Small intestine (tissue), 16 donors: ENCODE data around the gene COL9A2. TPM values are rescaled to one million over a fixed set of nuclear protein-coding genes. Genes with fewer than 3 reads are reported as not detected.

ENCODE experiments used
- DNase-seq, 2 donors: peaks; one replicate each; pipeline versions ENCODE4 v3.0.0 to v3.0.0-alpha.2; 2013
- FAIRE-seq: peaks from 2 replicates; lab custom pipeline; 2012; peaks lifted over from hg19 to GRCh38; lab: Jason Lieb, UNC
- H3K27ac ChIP-seq, 3 donors: one replicate each; pipeline ENCODE4 v1.5.1; 2013; ENCODE audit warnings: low read length in 2 of 3, mild to moderate bottlenecking in 2 of 3, control low read depth in 1 of 3, inconsistent platforms in 1 of 3, low read depth in 1 of 3, moderate library complexity in 1 of 3
- H3K27me3 ChIP-seq, 3 donors: one replicate each; pipeline ENCODE4 v1.6.1; 2013; ENCODE audit warnings: low read length in 3 of 3, inconsistent platforms in 1 of 3; ENCODE audit not compliant: control insufficient read depth in 3 of 3, insufficient read depth in 3 of 3
- H3K36me3 ChIP-seq, 3 donors: one replicate each; pipeline ENCODE4 v1.6.1; 2013; ENCODE audit warnings: low read length in 3 of 3, inconsistent platforms in 1 of 3, low read depth in 1 of 3, mild to moderate bottlenecking in 1 of 3, moderate library complexity in 1 of 3; ENCODE audit not compliant: control insufficient read depth in 3 of 3, insufficient read depth in 2 of 3
- H3K4me1 ChIP-seq, 3 donors: one replicate each; pipeline ENCODE4 v1.6.1; 2013; ENCODE audit warnings: low read length in 2 of 3, inconsistent platforms in 1 of 3, low read depth in 1 of 3, mild to moderate bottlenecking in 1 of 3, moderate library complexity in 1 of 3; ENCODE audit not compliant: control insufficient read depth in 3 of 3, insufficient read depth in 2 of 3
- H3K4me3 ChIP-seq, 3 donors: one replicate each; pipeline ENCODE4 v1.5.1; 2013; ENCODE audit warnings: low read length in 3 of 3, control low read depth in 1 of 3, inconsistent platforms in 1 of 3, low read depth in 1 of 3, mild to moderate bottlenecking in 1 of 3, moderate library complexity in 1 of 3
- H3K9me3 ChIP-seq, 2 donors: one replicate each; pipeline ENCODE4 v1.6.1; 2013; ENCODE audit warnings: low read depth in 1 of 2, low read length in 1 of 2; ENCODE audit not compliant: control insufficient read depth in 2 of 2, insufficient read depth in 1 of 2
- WGBS, 3 donors: extraction: QIAGEN DNeasy Blood & Tissue Kit; methylation state at CpG; one replicate each; pipeline ENCODE4 v1.1.7; 2013; 5-methylcytosine and 5-hydroxymethylcytosine counted together
- long read RNA-seq, 10 donors: transcript quantifications; one replicate each; lab custom pipeline, GENCODE V29; 2026
- polyA plus RNA-seq, 4 donors: library from polyadenylated mRNA; stranded (reverse) in 3 of 4; unstranded in 1 of 4; fragments of 200-250 nt in 3 of 4; fragments of 120-200 nt in 1 of 4; gene quantifications; one replicate each; pipeline versions ENCODE4 v1.2.1 to v1.2.3, GENCODE V29; 2013
- donor health status: healthy with polysubstance abuse.
- donor health status: control.
- donor health status: control.
- donor health status: Bipolar disorder and iron deficiency.
- donor health status: healthy.

COL9A2 gene
- 1 to 10 TPM in 3 of 4 donors, not detected in 1; 2.4 to 9.1 (median 4.8) TPM for polyA plus RNA-seq
- long read RNA-seq, donor 1 = 0 reads
- long read RNA-seq, donor 2 = 0 reads
- long read RNA-seq, donor 3 = 0 reads
- long read RNA-seq, donor 4 = 0 reads
- long read RNA-seq, donor 5 = 0 reads
- long read RNA-seq, donor 6 = 0 reads
- long read RNA-seq, donor 7 = 0 reads
- long read RNA-seq, donor 8 = 0 reads
- long read RNA-seq, donor 9 = 0 reads
- long read RNA-seq, donor 10, partial matches to known transcripts = 0 of 1 reads
- long read RNA-seq, donor 10, other reads (novel, unspliced or antisense) = 0 of 1 reads

- Histone ChIP-seq H3K27me3 (peaks cover 4 to 49% (median 6%) of the 10 kb centered on the region in 3 donors), H3K9me3 (no peaks in the 10 kb centered on the region), H3K4me3 (peak within 1 kb of the TSS in 2 of 3 donors; percentile 36 to 43), H3K27ac (no peak within 1 kb of the TSS), H3K36me3 (no peaks in the 10 kb centered on the region), H3K4me1 (peaks cover 0 to 45% (median 3%) of the 10 kb centered on the region in 3 donors)
- WGBS, 3 donors = 0 to 2% (median 1%) methylated on average over 47 to 84 of the region's 84 CpGs
- no peak for FAIRE-seq
- DNase-seq = peak; percentile 5 to 65
Measured at GRCh38 chr1:40316595-40317393, at the start of gene COL9A2. Gene COL9A2, minus strand, starts transcription at chr1:40317286. Its CDS starts 89 bp downstream, at chr1:40317197.

- FAIRE-seq = no peak
- Histone ChIP-seq H3K4me3 (no peak overlapping the region), H3K4me1 (no peaks in the 10 kb centered on the region), H3K9me3 (peaks cover 0 to 4% of the 10 kb centered on the region in 2 donors), H3K27ac (no peak overlapping the region), H3K27me3 (peaks cover 0 to 9% (median 0%) of the 10 kb centered on the region in 3 donors), H3K36me3 (no peaks in the 10 kb centered on the region)
- no peak for DNase-seq
- WGBS, 3 donors = 28 to 43% (median 37%) methylated on average over 2 of the region's 2 CpGs
Measured at GRCh38 chr1:40363721-40364120, 46.6 kb upstream of the COL9A2 start.

- H3K4me1 ChIP-seq = no peaks in the 10 kb centered on the region
- H3K27me3 ChIP-seq = peaks cover 0 to 9% (median 0%) of the 10 kb centered on the region in 3 donors
- H3K9me3 ChIP-seq = peaks cover 0 to 8% of the 10 kb centered on the region in 2 donors
- no peaks in the 10 kb centered on the region for H3K36me3 ChIP-seq
- H3K4me3 ChIP-seq = no peak overlapping the region
- DNase-seq (no peak), FAIRE-seq (no peak)
- no peak overlapping the region for H3K27ac ChIP-seq
- 62 to 88% (median 84%) methylated on average over 2 of the region's 2 CpGs for WGBS, 3 donors
Measured at GRCh38 chr1:40362699-40363098, 45.6 kb upstream of the COL9A2 start.

DNA sequence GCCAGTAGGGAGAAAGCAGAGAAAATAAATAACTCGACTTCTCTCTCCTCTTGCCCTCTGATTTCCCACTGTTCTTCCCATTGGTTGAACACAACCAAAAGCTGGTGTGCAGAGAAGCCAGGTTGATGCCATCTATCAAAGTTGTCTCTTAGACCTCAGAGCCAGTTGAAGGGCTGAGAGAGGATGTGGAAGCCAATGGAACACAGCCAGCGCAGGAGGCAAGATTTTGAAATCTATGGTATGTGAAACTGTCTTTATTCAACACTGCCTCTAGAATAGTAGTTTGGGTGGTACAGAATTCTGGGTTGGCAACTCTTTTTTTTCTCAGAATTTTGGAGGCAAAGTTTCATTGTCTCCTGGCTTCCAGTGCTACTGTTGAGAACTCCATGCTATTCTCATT is 45.1 kb upstream of the COL9A2 start:
- no peaks in the 10 kb centered on the region for H3K36me3 ChIP-seq
- H3K4me1 ChIP-seq = no peaks in the 10 kb centered on the region
- H3K4me3 ChIP-seq = no peak overlapping the region
- DNase-seq (no peak), FAIRE-seq (no peak)
- H3K27me3 ChIP-seq = peaks cover 0 to 9% (median 0%) of the 10 kb centered on the region in 3 donors
- 84 to 89% (median 85%) methylated on average over 2 of the region's 2 CpGs for WGBS, 3 donors
- H3K27ac ChIP-seq = no peak overlapping the region
- peaks cover 0 to 8% of the 10 kb centered on the region in 2 donors for H3K9me3 ChIP-seq

GRCh38 chr1:40361637-40362036 is 44.6 kb upstream of the COL9A2 start:
- H3K4me3 ChIP-seq = no peak overlapping the region
- FAIRE-seq (no peak), DNase-seq (no peak)
- H3K27ac ChIP-seq = no peak overlapping the region
- WGBS, 3 donors = 88 to 91% (median 90%) methylated on average over 4 of the region's 4 CpGs
- H3K4me1 ChIP-seq = no peaks in the 10 kb centered on the region
- H3K27me3 ChIP-seq = peaks cover 0 to 9% (median 0%) of the 10 kb centered on the region in 3 donors
- peaks cover 0 to 8% of the 10 kb centered on the region in 2 donors for H3K9me3 ChIP-seq
- no peaks in the 10 kb centered on the region for H3K36me3 ChIP-seq

GRCh38 chr1:40361201-40361600 is 44.1 kb upstream of the COL9A2 start:
- FAIRE-seq (no peak), DNase-seq (no peak)
- Histone ChIP-seq H3K4me3 (no peak overlapping the region), H3K9me3 (peaks cover 0 to 8% of the 10 kb centered on the region in 2 donors), H3K4me1 (no peaks in the 10 kb centered on the region), H3K27me3 (peaks cover 0 to 9% (median 0%) of the 10 kb centered on the region in 3 donors), H3K36me3 (no peaks in the 10 kb centered on the region), H3K27ac (no peak overlapping the region)
- WGBS, 3 donors = 88 to 100% (median 100%) methylated on average over 1 of the region's 1 CpG

GRCh38 chr1:40360631-40361030 is 43.5 kb upstream of the COL9A2 start:
- H3K27me3 ChIP-seq = peaks cover 0 to 9% (median 0%) of the 10 kb centered on the region in 3 donors
- no peaks in the 10 kb centered on the region for H3K4me1 ChIP-seq
- peaks cover 0 to 8% of the 10 kb centered on the region in 2 donors for H3K9me3 ChIP-seq
- DNase-seq (no peak), FAIRE-seq (no peak)
- H3K36me3 ChIP-seq = no peaks in the 10 kb centered on the region
- no peak overlapping the region for H3K4me3 ChIP-seq
- no peak overlapping the region for H3K27ac ChIP-seq

DNA sequence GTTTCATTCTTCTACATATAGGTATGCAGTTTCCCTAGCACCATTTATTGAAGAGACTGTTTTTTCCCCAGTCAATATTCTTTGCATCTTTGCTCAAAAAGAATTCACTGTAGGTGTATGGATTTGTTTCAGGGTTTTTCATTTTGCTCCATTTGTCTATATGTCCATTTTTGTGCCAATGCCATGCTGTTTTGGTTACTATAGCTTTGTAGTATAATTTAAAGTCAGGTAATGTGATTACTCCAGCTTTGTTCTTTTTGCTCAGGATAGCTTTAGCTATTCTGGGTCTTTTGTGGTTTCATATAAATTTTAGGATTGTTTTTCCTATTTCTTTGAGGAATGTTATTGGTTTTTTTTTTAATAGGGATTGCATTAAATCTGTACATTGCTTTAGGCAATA is 40.5 kb upstream of the COL9A2 start:
- Histone ChIP-seq H3K4me3 (no peak overlapping the region), H3K36me3 (no peaks in the 10 kb centered on the region), H3K9me3 (peaks cover 0 to 8% of the 10 kb centered on the region in 2 donors), H3K4me1 (no peaks in the 10 kb centered on the region), H3K27me3 (peaks cover 0 to 9% (median 0%) of the 10 kb centered on the region in 3 donors), H3K27ac (no peak overlapping the region)
- FAIRE-seq (no peak), DNase-seq (no peak)
